Ammon's horn (tissue), 1 donor: Measurements from ENCODE around the gene CKLF.
A peak's percentile ranks its signal among the peaks of the same experiment; 100 is the strongest.
"Not testable (repeated sequence)": the region's sequence is repeated elsewhere in the genome, so short reads cannot be mapped to it uniquely, and the experiment has no call there.

Experiments
- DNase-seq: peaks from one replicate; pipeline ENCODE4 v3.0.0-alpha.2; 2016; ENCODE audit warnings: low spot score

Gene CKLF

GRCh38 chr16:66543541-66543940 lies 8.8 kb upstream of the CKLF start:
- DNase-seq = no peak

GRCh38 chr16:66544016-66544757 lies 8.2 kb upstream of the CKLF start:
- DNase-seq = no peak

GRCh38 chr16:66547101-66547989 lies 5.0 kb upstream of the CKLF start:
- DNase-seq = no peak

- no peak for DNase-seq
These were observed 4.3 kb upstream of the CKLF start for GRCh38 chr16:66548068-66548467.

GRCh38 chr16:66548868-66549267 lies 3.5 kb upstream of the CKLF start:
- DNase-seq = no peak

GRCh38 chr16:66549284-66550131 lies 2.9 kb upstream of the CKLF start, which contains the start of gene TK2:
Gene TK2 (minus strand): TSS chr16:66550122. CDS start chr16:66550061, 61 bp downstream.
- DNase-seq = peak; percentile 65

- DNase-seq = peak; percentile 52
These were observed 1.0 kb upstream of the CKLF start for GRCh38 chr16:66551348-66551759.

- no peak for DNase-seq
These were observed 539 bp upstream of the CKLF start for GRCh38 chr16:66551788-66552285.

GRCh38 chr16:66553223-66553622 lies 847 bp downstream of the CKLF start:
- DNase-seq = no peak

- no peak for DNase-seq
These were observed 1.6 kb downstream of the CKLF start for GRCh38 chr16:66554021-66554420.

- DNase-seq = no peak
These were observed 2.1 kb downstream of the CKLF start for GRCh38 chr16:66554495-66554894.

GRCh38 chr16:66560107-66560506 lies 7.7 kb downstream of the CKLF start:
- no peak for DNase-seq

GRCh38 chr16:66561381-66562080 lies 9.2 kb downstream of the CKLF start:
- no peak for DNase-seq

- DNase-seq = no peak
These were observed 10.0 kb downstream of the CKLF start for GRCh38 chr16:66562409-66562808.

GRCh38 chr16:66562986-66563385 lies 10.6 kb downstream of the CKLF start:
- DNase-seq = no peak

GRCh38 chr16:66563574-66564334 lies 11.4 kb downstream of the CKLF start:
- DNase-seq = no peak

- no peak for DNase-seq
These were observed 13.9 kb downstream of the CKLF start, which contains the start of gene CMTM1 for GRCh38 chr16:66566051-66566901. Gene CMTM1 (plus strand): TSS chr16:66566439. CDS start chr16:66566514, 75 bp downstream.

GRCh38 chr16:66567270-66567669 lies 14.9 kb downstream of the CKLF start:
- not testable (repeated sequence) for DNase-seq

- DNase-seq = no peak
These were observed 16.0 kb downstream of the CKLF start for GRCh38 chr16:66568355-66568754.
